Keratinocyte (primary cell): ENCODE measurements around the gene RRBP1. TPM values are rescaled to one million over a fixed set of nuclear protein-coding genes. Genes with fewer than 3 reads are reported as not detected.

Experiments used
- DNase-seq: peaks from one replicate; pipeline ENCODE4 v3.0.0-alpha.2; 2011; ENCODE audit warnings: low read depth, missing footprints, low spot score
- FAIRE-seq: peaks from 2 replicates; lab custom pipeline; 2011; peaks lifted over from hg19 to GRCh38; lab: Jason Lieb, UNC
- H2AFZ ChIP-seq: 2 replicates; pipeline ENCODE4 v1.6.0; 2012; ENCODE audit warnings: low read length, control low read depth, inconsistent platforms; ENCODE audit not compliant: control insufficient read depth
- H3K27ac ChIP-seq: 2 replicates; pipeline ENCODE4 v1.5.1; 2011; ENCODE audit warnings: low read length; ENCODE audit not compliant: control insufficient read depth, insufficient read depth
- H3K27me3 ChIP-seq: 3 replicates; pipeline ENCODE4 v1.6.0; 2011; ENCODE audit warnings: low read length; ENCODE audit not compliant: control insufficient read depth, insufficient read depth; ENCODE audit errors: extremely low read depth
- H3K36me3 ChIP-seq, 2 experiments: 2 replicates in 1 of 2; 3 replicates in 1 of 2; pipeline ENCODE4 v1.5.1; 2011; ENCODE audit warnings: low read length in 2 of 2, mild to moderate bottlenecking in 1 of 2; ENCODE audit not compliant: control insufficient read depth in 2 of 2, insufficient read depth in 2 of 2; ENCODE audit errors: extremely low read depth in 1 of 2
- H3K4me1 ChIP-seq: 3 replicates; pipeline ENCODE4 v1.5.1; 2011; ENCODE audit warnings: low read length; ENCODE audit not compliant: control insufficient read depth, insufficient read depth; ENCODE audit errors: extremely low read depth
- H3K4me2 ChIP-seq: 3 replicates; pipeline ENCODE4 v1.6.0; 2011; ENCODE audit warnings: low read depth, low read length; ENCODE audit not compliant: control insufficient read depth, insufficient read depth; ENCODE audit errors: extremely low read depth
- H3K4me3 ChIP-seq, 3 experiments: fragments of 200-600 bp in 1 of 3; sonication (generic) in 1 of 3; 2 replicates in 2 of 3; 3 replicates in 1 of 3; pipeline ENCODE4 v1.5.1; 2011 to 2016; ENCODE audit warnings: low read length in 3 of 3, mild to moderate bottlenecking in 3 of 3, control low read depth in 2 of 3, inconsistent platforms in 1 of 3, low read depth in 1 of 3, mixed read lengths in 1 of 3, mixed run types in 1 of 3, moderate library complexity in 1 of 3; ENCODE audit not compliant: control insufficient read depth in 2 of 3, insufficient read depth in 2 of 3; ENCODE audit errors: extremely low read depth in 1 of 3
- H3K79me2 ChIP-seq: 2 replicates; pipeline ENCODE4 v1.6.0; 2012; ENCODE audit warnings: low read length; ENCODE audit not compliant: control insufficient read depth, insufficient read depth
- H3K9ac ChIP-seq: 3 replicates; pipeline ENCODE4 v1.6.0; 2011; ENCODE audit warnings: low read length; ENCODE audit not compliant: control insufficient read depth, insufficient read depth; ENCODE audit errors: extremely low read depth
- H3K9me1 ChIP-seq: 3 replicates; pipeline ENCODE4 v1.6.0; 2011; ENCODE audit warnings: low read length; ENCODE audit not compliant: control insufficient read depth, insufficient read depth; ENCODE audit errors: extremely low read depth
- H3K9me3 ChIP-seq: 2 replicates; pipeline ENCODE4 v1.5.1; 2012; ENCODE audit warnings: low read depth, low read length; ENCODE audit not compliant: control insufficient read depth
- H4K20me1 ChIP-seq: 3 replicates; pipeline ENCODE4 v1.6.0; 2011; ENCODE audit warnings: low read length; ENCODE audit not compliant: control insufficient read depth, insufficient read depth; ENCODE audit errors: extremely low read depth
- CTCF ChIP-seq, 3 experiments: IDR thresholded peaks in 1 of 3; conservative IDR thresholded peaks in 1 of 3; optimal IDR thresholded peaks in 1 of 3; 2 replicates in 2 of 3; 3 replicates in 1 of 3; pipeline versions ENCODE3 to v1.5.1; 2011; ENCODE audit warnings: low read length in 3 of 3, mild to moderate bottlenecking in 3 of 3, moderate library complexity in 2 of 3, control low read depth in 1 of 3, inconsistent platforms in 1 of 3; ENCODE audit not compliant: insufficient read depth in 2 of 3; ENCODE audit errors: extremely low read depth in 1 of 3
- EZH2 ChIP-seq: IDR thresholded peaks from one replicate; pipeline ENCODE4 v1.6.1; 2012; ENCODE audit warnings: inconsistent platforms, mild to moderate bottlenecking, low read length, moderate library complexity
- dilution Hi-C: fragments of 300-500 bp; cut with MboI; formaldehyde crosslinking; loops from one replicate; pipeline ENCODE4 v1.7.0; 2020; ENCODE audit warnings: low sequenced_read_pairs; ENCODE audit not compliant: extremely low pct_ligation_motif_present
- polyA plus RNA-seq, 5 experiments: library from polyadenylated mRNA; depleted of rRNA in 3 of 5; stranded (reverse) in 3 of 5; stranded (forward) in 1 of 5; unstranded in 1 of 5; fragments of >200 nt; gene quantifications; 1 replicate in 1 of 5; 2 replicates in 3 of 5; 3 replicates in 1 of 5; pipeline versions ENCODE4 v1.2.1 to v1.2.3, GENCODE V29; 2011 to 2012; ENCODE audit warnings: missing spikeins in 2 of 5, low read depth in 1 of 5, low replicate concordance in 1 of 5

The RRBP1 gene
- polyA plus RNA-seq, 1 donor (not counting 4 experiments of a cell fraction or from before 2014, with no cell fraction given): 43.9 TPM

GRCh38 chr20:17714597-17714996 is 32.6 kb upstream of the RRBP1 start:
- FAIRE-seq (no peak), DNase-seq (no peak)
- TF ChIP-seq EZH2 (no peak), CTCF (optimal IDR thresholded peaks at IDR 0.05 in 1 of 3, IDR thresholded peaks at IDR 0.05 in 1 of 3, conservative IDR thresholded peaks at IDR 0.05 in 1 of 3; ENCODE audit: extremely low read depth in 1 of 3, insufficient read depth in 2 of 3, low read length in 3 of 3) (no peak)
- dilution Hi-C loops: no loop called here
- H3K27me3 ChIP-seq: peaks cover 3% of the 10 kb centered on the region
- H3K4me3 ChIP-seq: no peak overlapping the region
- no peaks in the 10 kb centered on the region for H3K79me2 ChIP-seq
- no peak overlapping the region for H2AFZ ChIP-seq
- no peaks in the 10 kb centered on the region for H3K36me3 ChIP-seq
- H3K4me2 ChIP-seq: no peak overlapping the region
- H3K9me3 ChIP-seq: no peaks in the 10 kb centered on the region
- H3K27ac ChIP-seq: no peak overlapping the region
- no peaks in the 10 kb centered on the region for H4K20me1 ChIP-seq
- no peaks in the 10 kb centered on the region for H3K9me1 ChIP-seq
- no peak overlapping the region for H3K9ac ChIP-seq
- no peaks in the 10 kb centered on the region for H3K4me1 ChIP-seq

- TF ChIP-seq EZH2: no peak
- no peak for TF ChIP-seq CTCF (optimal IDR thresholded peaks at IDR 0.05 in 1 of 3, IDR thresholded peaks at IDR 0.05 in 1 of 3, conservative IDR thresholded peaks at IDR 0.05 in 1 of 3; ENCODE audit: extremely low read depth in 1 of 3, insufficient read depth in 2 of 3, low read length in 3 of 3)
- H3K27me3 ChIP-seq: no peaks in the 10 kb centered on the region
- H3K4me3 ChIP-seq: no peak overlapping the region
- H2AFZ ChIP-seq: no peak overlapping the region
- no peak overlapping the region for H3K9ac ChIP-seq
- DNase-seq: no peak
- H3K27ac ChIP-seq: no peak overlapping the region
- H4K20me1 ChIP-seq: no peaks in the 10 kb centered on the region
- H3K79me2 ChIP-seq: no peaks in the 10 kb centered on the region
- FAIRE-seq: no peak
- no peaks in the 10 kb centered on the region for H3K36me3 ChIP-seq
- no peaks in the 10 kb centered on the region for H3K4me1 ChIP-seq
- H3K9me1 ChIP-seq: no peaks in the 10 kb centered on the region
- dilution Hi-C loops: no loop called here
- H3K4me2 ChIP-seq: no peak overlapping the region
- no peaks in the 10 kb centered on the region for H3K9me3 ChIP-seq
Observed at GRCh38 chr20:17712708-17713107, 30.7 kb upstream of the RRBP1 start.
